ENCODE results near the gene ACACA. TPM values are rescaled to one million over a fixed set of nuclear protein-coding genes. Genes with fewer than 3 reads are reported as not detected.

ACACA gene
- total RNA-seq, 2 donors from 2014 or later: 41.9 to 126 TPM

- no peak overlapping the region for H3K27ac Mint-ChIP-seq
- H3K9me3 Mint-ChIP-seq: no peaks in the 10 kb centered on the region
- ATAC-seq (no peak), DNase-seq (ENCODE audit: low spot score) (no peak)
- no peak overlapping the region for H3K4me3 Mint-ChIP-seq
- H3K27me3 Mint-ChIP-seq: no peaks in the 10 kb centered on the region
- peaks cover 0 to 3% of the 10 kb centered on the region in 2 donors for H3K4me1 Mint-ChIP-seq (ENCODE audit: low read depth in 2 of 2)
- H3K36me3 Mint-ChIP-seq: no peaks in the 10 kb centered on the region
These were observed 341.7 kb downstream of the ACACA start for GRCh38 chr17:37064956-37065355.

- Mint-ChIP-seq H3K36me3 (no peaks in the 10 kb centered on the region), H3K4me3 (no peak overlapping the region), H3K27ac (no peak overlapping the region), H3K27me3 (no peaks in the 10 kb centered on the region), H3K4me1 (ENCODE audit: low read depth in 2 of 2) (peaks cover 0 to 3% of the 10 kb centered on the region in 2 donors), H3K9me3 (no peaks in the 10 kb centered on the region)
- DNase-seq (ENCODE audit: low spot score) (no peak), ATAC-seq (no peak)
These were observed 342.4 kb downstream of the ACACA start for GRCh38 chr17:37064206-37064605.

GRCh38 chr17:37062021-37062420 lies 344.6 kb downstream of the ACACA start:
- Mint-ChIP-seq H3K9me3 (no peaks in the 10 kb centered on the region), H3K27me3 (no peaks in the 10 kb centered on the region), H3K27ac (no peak overlapping the region), H3K4me1 (ENCODE audit: low read depth in 2 of 2) (peaks cover 0 to 3% of the 10 kb centered on the region in 2 donors), H3K36me3 (no peaks in the 10 kb centered on the region), H3K4me3 (no peak overlapping the region)
- DNase-seq (ENCODE audit: low spot score): no peak
- no peak for ATAC-seq

GRCh38 chr17:37060928-37061327 lies 345.7 kb downstream of the ACACA start:
- Mint-ChIP-seq H3K27me3 (no peaks in the 10 kb centered on the region), H3K27ac (no peak overlapping the region), H3K4me3 (no peak overlapping the region), H3K4me1 (ENCODE audit: low read depth in 2 of 2) (peaks cover 0 to 3% of the 10 kb centered on the region in 2 donors), H3K9me3 (no peaks in the 10 kb centered on the region), H3K36me3 (no peaks in the 10 kb centered on the region)
- no peak for DNase-seq (ENCODE audit: low spot score)
- no peak for ATAC-seq

GRCh38 chr17:37060094-37060493 lies 346.5 kb downstream of the ACACA start:
- Mint-ChIP-seq H3K4me3 (no peak overlapping the region), H3K4me1 (ENCODE audit: low read depth in 2 of 2) (peaks cover 0 to 3% of the 10 kb centered on the region in 2 donors), H3K9me3 (no peaks in the 10 kb centered on the region), H3K36me3 (no peaks in the 10 kb centered on the region), H3K27ac (no peak overlapping the region), H3K27me3 (no peaks in the 10 kb centered on the region)
- DNase-seq (ENCODE audit: low spot score) (no peak), ATAC-seq (no peak)

GRCh38 chr17:37059493-37059892 lies 347.1 kb downstream of the ACACA start:
- Mint-ChIP-seq H3K36me3 (no peaks in the 10 kb centered on the region), H3K9me3 (no peaks in the 10 kb centered on the region), H3K27me3 (no peaks in the 10 kb centered on the region), H3K27ac (no peak overlapping the region), H3K4me3 (no peak overlapping the region), H3K4me1 (ENCODE audit: low read depth in 2 of 2) (no peaks in the 10 kb centered on the region)
- ATAC-seq: no peak
- DNase-seq (ENCODE audit: low spot score): no peak

- Mint-ChIP-seq H3K36me3 (no peaks in the 10 kb centered on the region), H3K27me3 (no peaks in the 10 kb centered on the region), H3K4me1 (ENCODE audit: low read depth in 2 of 2) (no peaks in the 10 kb centered on the region), H3K4me3 (no peak overlapping the region), H3K9me3 (no peaks in the 10 kb centered on the region), H3K27ac (no peak overlapping the region)
- ATAC-seq (no peak), DNase-seq (ENCODE audit: low spot score) (no peak)
These were observed 350.0 kb downstream of the ACACA start for GRCh38 chr17:37056622-37057021.

- peaks cover 0 to 3% of the 10 kb centered on the region in 2 donors for H3K4me1 Mint-ChIP-seq (ENCODE audit: low read depth in 2 of 2)
- H3K27ac Mint-ChIP-seq: no peak overlapping the region
- ATAC-seq (no peak), DNase-seq (ENCODE audit: low spot score) (no peak)
- no peaks in the 10 kb centered on the region for H3K36me3 Mint-ChIP-seq
- no peaks in the 10 kb centered on the region for H3K9me3 Mint-ChIP-seq
- H3K4me3 Mint-ChIP-seq: no peak overlapping the region
- H3K27me3 Mint-ChIP-seq: no peaks in the 10 kb centered on the region
These were observed 351.7 kb downstream of the ACACA start for GRCh38 chr17:37054894-37055293.

- H3K4me1 Mint-ChIP-seq (ENCODE audit: low read depth in 2 of 2): peaks cover 7 to 9% of the 10 kb centered on the region in 2 donors
- H3K36me3 Mint-ChIP-seq: no peaks in the 10 kb centered on the region
- no peak for DNase-seq (ENCODE audit: low spot score)
- no peaks in the 10 kb centered on the region for H3K9me3 Mint-ChIP-seq
- ATAC-seq: no peak
- no peak overlapping the region for H3K27ac Mint-ChIP-seq
- H3K4me3 Mint-ChIP-seq: no peak overlapping the region
- no peaks in the 10 kb centered on the region for H3K27me3 Mint-ChIP-seq
These were observed 354.2 kb downstream of the ACACA start for GRCh38 chr17:37052450-37052849.

- no peak for ATAC-seq
- Mint-ChIP-seq H3K27ac (no peak overlapping the region), H3K36me3 (no peaks in the 10 kb centered on the region), H3K4me1 (ENCODE audit: low read depth in 2 of 2) (peaks cover 9 to 10% of the 10 kb centered on the region in 2 donors), H3K4me3 (no peak overlapping the region), H3K9me3 (no peaks in the 10 kb centered on the region), H3K27me3 (no peaks in the 10 kb centered on the region)
- no peak for DNase-seq (ENCODE audit: low spot score)
These were observed 354.8 kb downstream of the ACACA start for GRCh38 chr17:37051833-37052232.

GRCh38 chr17:37051381-37051780 lies 355.3 kb downstream of the ACACA start:
- no peak overlapping the region for H3K27ac Mint-ChIP-seq
- H3K27me3 Mint-ChIP-seq: no peaks in the 10 kb centered on the region
- no peak for ATAC-seq
- H3K4me3 Mint-ChIP-seq: no peak overlapping the region
- peaks cover 9 to 10% of the 10 kb centered on the region in 2 donors for H3K4me1 Mint-ChIP-seq (ENCODE audit: low read depth in 2 of 2)
- no peak for DNase-seq (ENCODE audit: low spot score)
- no peaks in the 10 kb centered on the region for H3K36me3 Mint-ChIP-seq
- no peaks in the 10 kb centered on the region for H3K9me3 Mint-ChIP-seq

- Mint-ChIP-seq H3K9me3 (no peaks in the 10 kb centered on the region), H3K27me3 (no peaks in the 10 kb centered on the region), H3K4me1 (ENCODE audit: low read depth in 2 of 2) (peaks cover 9 to 10% of the 10 kb centered on the region in 2 donors), H3K27ac (no peak overlapping the region), H3K4me3 (no peak overlapping the region), H3K36me3 (no peaks in the 10 kb centered on the region)
- no peak for ATAC-seq
- DNase-seq (ENCODE audit: low spot score): no peak
These were observed 355.7 kb downstream of the ACACA start for GRCh38 chr17:37050920-37051319.

- Mint-ChIP-seq H3K9me3 (no peaks in the 10 kb centered on the region), H3K4me1 (ENCODE audit: low read depth in 2 of 2) (peaks cover 9 to 12% of the 10 kb centered on the region in 2 donors), H3K4me3 (no peak overlapping the region), H3K27me3 (no peaks in the 10 kb centered on the region), H3K36me3 (no peaks in the 10 kb centered on the region), H3K27ac (no peak overlapping the region)
- ATAC-seq: no peak
- no peak for DNase-seq (ENCODE audit: low spot score)
These were observed 357.8 kb downstream of the ACACA start for GRCh38 chr17:37048811-37049210.

- H3K9me3 Mint-ChIP-seq: no peaks in the 10 kb centered on the region
- DNase-seq (ENCODE audit: low spot score) (peak; percentile 83), ATAC-seq (peak; percentile 53 to 78)
- H3K27me3 Mint-ChIP-seq: no peaks in the 10 kb centered on the region
- H3K27ac Mint-ChIP-seq: peak overlapping the region; percentile 16 to 46
- H3K4me1 Mint-ChIP-seq (ENCODE audit: low read depth in 2 of 2): peaks cover 14 to 16% of the 10 kb centered on the region in 2 donors
- no peak overlapping the region for H3K4me3 Mint-ChIP-seq
- H3K36me3 Mint-ChIP-seq: peaks cover 4% of the 10 kb centered on the region
These were observed 359.0 kb downstream of the ACACA start for GRCh38 chr17:37047631-37048104.

- H3K9me3 Mint-ChIP-seq: no peaks in the 10 kb centered on the region
- H3K4me1 Mint-ChIP-seq (ENCODE audit: low read depth in 2 of 2): peaks cover 14% of the 10 kb centered on the region in 2 donors
- no peak overlapping the region for H3K4me3 Mint-ChIP-seq
- peaks cover 4% of the 10 kb centered on the region for H3K36me3 Mint-ChIP-seq
- no peaks in the 10 kb centered on the region for H3K27me3 Mint-ChIP-seq
- peak overlapping the region; percentile 31 to 59 for H3K27ac Mint-ChIP-seq
- no peak for DNase-seq (ENCODE audit: low spot score)
- ATAC-seq: no peak
These were observed 361.2 kb downstream of the ACACA start for GRCh38 chr17:37045351-37045922.

All from natural killer cell treated with Interleukin-12 subunit alpha and Interleukin-12 subunit beta and Interleukin-15 and Interleukin-18, amount 100 ng/mL, for 72 hours (primary cell).